Sigmoid colon (tissue), 7 donors: Measurements from ENCODE around the gene DGKI. TPM values are rescaled to one million over a fixed set of nuclear protein-coding genes. Genes with fewer than 3 reads are reported as not detected.

ENCODE experiments used
- DNase-seq: peaks from one replicate; pipeline ENCODE4 v3.0.0-alpha.2; 2019
- H3K27ac ChIP-seq, 4 donors: fragments of 200-600 bp; sonication (generic); one replicate each; pipeline ENCODE4 v1.5.1; 2016 to 2019; ENCODE audit warnings: mild to moderate bottlenecking in 1 of 4
- H3K27me3 ChIP-seq, 3 donors: fragments of 200-600 bp; sonication (generic); one replicate each; pipeline ENCODE4 v1.5.1; 2019; ENCODE audit warnings: mild to moderate bottlenecking in 1 of 3
- H3K36me3 ChIP-seq, 4 donors: fragments of 200-600 bp; sonication (generic); one replicate each; pipeline ENCODE4 v1.5.1; 2016 to 2019
- H3K4me1 ChIP-seq, 4 donors: fragments of 200-600 bp; sonication (generic); one replicate each; pipeline ENCODE4 v1.5.1; 2017 to 2019
- H3K4me3 ChIP-seq, 4 donors: fragments of 200-600 bp; sonication (generic); one replicate each; pipeline ENCODE4 v1.5.1; 2017 to 2019; ENCODE audit warnings: mild to moderate bottlenecking in 2 of 4, moderate library complexity in 1 of 4
- H3K9me3 ChIP-seq, 4 donors: fragments of 200-600 bp in 3 of 4; sonication (generic) in 3 of 4; one replicate each; pipeline versions ENCODE4 v1.5.1 to v1.6.1; 2013 to 2019
- EP300 ChIP-seq, 4 donors: sonication (generic); formaldehyde crosslinking; IDR thresholded peaks; one replicate each; pipeline ENCODE4 v1.6.1; 2017; ENCODE audit warnings: antibody characterized with exemption in 4 of 4
- POLR2A ChIP-seq, 2 donors: fragments of 450-650 bp; IDR thresholded peaks; one replicate each; pipeline ENCODE4 v1.6.1; 2016; ENCODE audit warnings: antibody characterized with exemption in 2 of 2, mild to moderate bottlenecking in 2 of 2, moderate library complexity in 2 of 2
- POLR2AphosphoS5 ChIP-seq, 4 donors: sonication (generic); formaldehyde crosslinking; IDR thresholded peaks; one replicate each; pipeline ENCODE4 v1.6.1; 2017; ENCODE audit warnings: antibody characterized with exemption in 4 of 4
- WGBS, 2 donors: extraction: QIAGEN DNeasy Blood & Tissue Kit; methylation state at CpG; one replicate each; pipeline ENCODE4 v1.1.7; 2013; 5-methylcytosine and 5-hydroxymethylcytosine counted together
- intact Hi-C: fragments of 100-400 bp; cut with DNase I; formaldehyde crosslinking; loops from one replicate; pipeline ENCODE4 v1.15.1; 2023
- polyA plus RNA-seq, 3 donors: library from polyadenylated mRNA; stranded (reverse); fragments of 200-250 nt; gene quantifications; one replicate each; pipeline ENCODE4 v1.2.3, GENCODE V29; 2013
- total RNA-seq, 4 donors: library from RNA; depleted of rRNA; stranded (reverse); fragments of >200 nt; gene quantifications; one replicate each; pipeline ENCODE4 v1.1.0, GENCODE V29; 2016
- TF ChIP-seq, protein P1 (sequence below), 4 experiments: fragments of 450-650 bp in 3 of 4; fragments of 200-600 bp in 1 of 4; IDR thresholded peaks; one replicate each; pipeline ENCODE4 v1.5.1; 2016 to 2019; ENCODE audit warnings: antibody characterized with exemption in 4 of 4, mild to moderate bottlenecking in 3 of 4, moderate library complexity in 2 of 4
- donor health status: healthy with polysubstance abuse.
- donor health status: Bipolar disorder and iron deficiency.
- donor health status: healthy.

The DGKI gene
- total and polyA plus RNA-seq, 7 donors, result 0.17 to 7.6 (median 1.0) TPM; not detected in 1

- WGBS, 2 donors, result 39 to 57% methylated on average over 3 of the region's 3 CpGs
- H3K4me3 ChIP-seq, result no peak overlapping the region
- H3K36me3 ChIP-seq, result peaks cover under 1 to 69% (median 23%) of the 10 kb centered on the region in 4 donors
- TF ChIP-seq POLR2A (IDR thresholded peaks at IDR 0.05) (no peak), EP300 (IDR thresholded peaks at IDR 0.05) (no peak), POLR2AphosphoS5 (IDR thresholded peaks at IDR 0.05) (no peak)
- TF ChIP-seq, protein P1, sequence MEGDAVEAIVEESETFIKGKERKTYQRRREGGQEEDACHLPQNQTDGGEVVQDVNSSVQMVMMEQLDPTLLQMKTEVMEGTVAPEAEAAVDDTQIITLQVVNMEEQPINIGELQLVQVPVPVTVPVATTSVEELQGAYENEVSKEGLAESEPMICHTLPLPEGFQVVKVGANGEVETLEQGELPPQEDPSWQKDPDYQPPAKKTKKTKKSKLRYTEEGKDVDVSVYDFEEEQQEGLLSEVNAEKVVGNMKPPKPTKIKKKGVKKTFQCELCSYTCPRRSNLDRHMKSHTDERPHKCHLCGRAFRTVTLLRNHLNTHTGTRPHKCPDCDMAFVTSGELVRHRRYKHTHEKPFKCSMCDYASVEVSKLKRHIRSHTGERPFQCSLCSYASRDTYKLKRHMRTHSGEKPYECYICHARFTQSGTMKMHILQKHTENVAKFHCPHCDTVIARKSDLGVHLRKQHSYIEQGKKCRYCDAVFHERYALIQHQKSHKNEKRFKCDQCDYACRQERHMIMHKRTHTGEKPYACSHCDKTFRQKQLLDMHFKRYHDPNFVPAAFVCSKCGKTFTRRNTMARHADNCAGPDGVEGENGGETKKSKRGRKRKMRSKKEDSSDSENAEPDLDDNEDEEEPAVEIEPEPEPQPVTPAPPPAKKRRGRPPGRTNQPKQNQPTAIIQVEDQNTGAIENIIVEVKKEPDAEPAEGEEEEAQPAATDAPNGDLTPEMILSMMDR (IDR thresholded peaks at IDR 0.05), result no peak
- peaks cover 0 to 34% (median 23%) of the 10 kb centered on the region in 4 donors for H3K4me1 ChIP-seq
- DNase-seq, result no peak
- no peaks in the 10 kb centered on the region for H3K9me3 ChIP-seq
- intact Hi-C loops, result no loop called here
- H3K27me3 ChIP-seq, result no peaks in the 10 kb centered on the region
- peak overlapping the region in 2 of 4 donors; percentile 23 to 26 for H3K27ac ChIP-seq
Observed at GRCh38 chr7:137890449-137890921, 43.7 kb upstream of the DGKI start.

DNA sequence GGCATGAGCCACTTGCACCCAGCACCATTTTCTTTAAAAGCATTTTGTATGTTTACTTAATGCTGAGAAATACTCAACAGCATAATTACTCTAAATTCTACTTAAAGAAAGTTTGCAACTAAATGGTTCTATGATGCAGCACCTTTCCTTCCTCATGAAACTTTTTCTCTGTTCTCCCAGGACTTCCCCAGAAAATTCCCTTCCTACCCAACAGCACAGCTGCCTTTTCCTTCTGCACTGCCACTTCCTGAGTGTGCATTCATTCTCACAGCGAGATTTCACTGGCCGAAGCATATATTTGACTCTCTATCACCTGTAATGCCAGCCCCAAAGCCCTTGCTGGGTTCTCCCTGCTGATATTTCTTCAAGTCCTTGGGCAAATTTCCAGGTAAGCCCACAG is 41.5 kb upstream of the DGKI start:
- Histone ChIP-seq H3K4me3 (no peak overlapping the region), H3K9me3 (no peaks in the 10 kb centered on the region), H3K27ac (no peak overlapping the region), H3K27me3 (no peaks in the 10 kb centered on the region), H3K36me3 (peaks cover 12 to 69% (median 24%) of the 10 kb centered on the region in 4 donors), H3K4me1 (peaks cover 0 to 52% (median 24%) of the 10 kb centered on the region in 4 donors)
- intact Hi-C loops, result no loop called here
- WGBS, 2 donors, result 85 to 96% methylated on average over 2 of the region's 2 CpGs
- no peak for TF ChIP-seq EP300 (IDR thresholded peaks at IDR 0.05)
- TF ChIP-seq, protein P1 (IDR thresholded peaks at IDR 0.05), result no peak
- no peak for TF ChIP-seq POLR2AphosphoS5 (IDR thresholded peaks at IDR 0.05)
- no peak for TF ChIP-seq POLR2A (IDR thresholded peaks at IDR 0.05)
- DNase-seq, result no peak

- peaks cover 20 to 68% (median 32%) of the 10 kb centered on the region in 4 donors for H3K36me3 ChIP-seq
- H3K9me3 ChIP-seq, result no peaks in the 10 kb centered on the region
- H3K4me1 ChIP-seq, result peaks cover 0 to 62% (median 25%) of the 10 kb centered on the region in 4 donors
- H3K27me3 ChIP-seq, result no peaks in the 10 kb centered on the region
- no peak for DNase-seq
- H3K27ac ChIP-seq, result peak overlapping the region; percentile 36 to 85 (median 54)
- no peak for TF ChIP-seq EP300 (IDR thresholded peaks at IDR 0.05)
- no peak for TF ChIP-seq POLR2A (IDR thresholded peaks at IDR 0.05)
- TF ChIP-seq, protein P1 (IDR thresholded peaks at IDR 0.05), result no peak
- TF ChIP-seq POLR2AphosphoS5 (IDR thresholded peaks at IDR 0.05), result no peak
- intact Hi-C loops, result no loop called here
- WGBS, 2 donors, result 78 to 83% methylated on average over 2 of the region's 2 CpGs
- no peak overlapping the region for H3K4me3 ChIP-seq
Observed at GRCh38 chr7:137886746-137887145, 40.0 kb upstream of the DGKI start.

GRCh38 chr7:137886281-137886680 is 39.5 kb upstream of the DGKI start:
- Histone ChIP-seq H3K27ac (peak overlapping the region; percentile 36 to 85 (median 54)), H3K27me3 (no peaks in the 10 kb centered on the region), H3K36me3 (peaks cover 25 to 68% (median 36%) of the 10 kb centered on the region in 4 donors), H3K9me3 (no peaks in the 10 kb centered on the region), H3K4me3 (no peak overlapping the region), H3K4me1 (peaks cover 0 to 62% (median 24%) of the 10 kb centered on the region in 4 donors)
- intact Hi-C loops, result no loop called here
- TF ChIP-seq POLR2AphosphoS5 (IDR thresholded peaks at IDR 0.05) (no peak), EP300 (IDR thresholded peaks at IDR 0.05) (no peak), POLR2A (IDR thresholded peaks at IDR 0.05) (no peak)
- TF ChIP-seq, protein P1 (IDR thresholded peaks at IDR 0.05), result no peak
- DNase-seq, result no peak
- 79 to 93% methylated on average over 3 of the region's 3 CpGs for WGBS, 2 donors

GRCh38 chr7:137885678-137886077 is 38.9 kb upstream of the DGKI start:
- no peaks in the 10 kb centered on the region for H3K9me3 ChIP-seq
- TF ChIP-seq POLR2A (IDR thresholded peaks at IDR 0.05) (no peak), POLR2AphosphoS5 (IDR thresholded peaks at IDR 0.05) (no peak), EP300 (IDR thresholded peaks at IDR 0.05) (no peak)
- TF ChIP-seq, protein P1 (IDR thresholded peaks at IDR 0.05), result no peak
- peaks cover 25 to 69% (median 41%) of the 10 kb centered on the region in 4 donors for H3K36me3 ChIP-seq
- H3K4me1 ChIP-seq, result peaks cover 0 to 56% (median 21%) of the 10 kb centered on the region in 4 donors
- peak overlapping the region; percentile 36 to 85 (median 54) for H3K27ac ChIP-seq
- DNase-seq, result no peak
- intact Hi-C loops, result no loop called here
- H3K27me3 ChIP-seq, result no peaks in the 10 kb centered on the region
- no peak overlapping the region for H3K4me3 ChIP-seq
- 94 to 95% methylated on average over 5 of the region's 5 CpGs for WGBS, 2 donors
